Ishikawa (cell line): ENCODE measurements around the gene PKP1.

Source experiments
- CEBPB ChIP-seq: IDR thresholded peaks from 2 replicates; pipeline ENCODE4 v1.6.1; 2012
- CREB1 ChIP-seq: IDR thresholded peaks from 2 replicates; pipeline ENCODE4 v1.6.1; 2012; ENCODE audit warnings: low read depth
- EGR1 ChIP-seq: IDR thresholded peaks from 2 replicates; pipeline ENCODE4 v1.6.1; 2012
- EP300 ChIP-seq: IDR thresholded peaks from 2 replicates; pipeline ENCODE4 v1.6.1; 2012; ENCODE audit warnings: borderline replicate concordance
- FOXM1 ChIP-seq: IDR thresholded peaks from 2 replicates; pipeline ENCODE4 v1.6.1; 2012; ENCODE audit warnings: low read depth, borderline replicate concordance
- MAX ChIP-seq: IDR thresholded peaks from 2 replicates; pipeline ENCODE4 v1.6.1; 2012
- NFIC ChIP-seq: IDR thresholded peaks from 2 replicates; pipeline ENCODE4 v1.6.1; 2012
- RAD21 ChIP-seq: IDR thresholded peaks from 2 replicates; pipeline ENCODE4 v1.6.1; 2012; ENCODE audit warnings: low read depth
- TAF1 ChIP-seq: IDR thresholded peaks from 2 replicates; pipeline ENCODE4 v1.6.1; 2012; ENCODE audit warnings: low read depth, mild to moderate bottlenecking
- TCF12 ChIP-seq: IDR thresholded peaks from 2 replicates; pipeline ENCODE4 v1.6.1; 2012; ENCODE audit warnings: low read depth
- TEAD4 ChIP-seq: IDR thresholded peaks from 2 replicates; pipeline ENCODE4 v1.6.1; 2012
- USF1 ChIP-seq: IDR thresholded peaks from 2 replicates; pipeline ENCODE4 v1.6.1; 2012
- YY1 ChIP-seq: IDR thresholded peaks from 2 replicates; pipeline ENCODE4 v1.6.1; 2012; ENCODE audit warnings: low read depth
- ZBTB7A ChIP-seq: IDR thresholded peaks from 2 replicates; pipeline ENCODE4 v1.6.1; 2012; ENCODE audit warnings: low read depth
- TF ChIP-seq, protein P1 (sequence below): IDR thresholded peaks from 2 replicates; pipeline ENCODE4 v1.6.1; 2012; ENCODE audit warnings: low read depth, mild to moderate bottlenecking

PKP1 gene

GRCh38 chr1:201259476-201260235, 23.6 kb upstream of the PKP1 start:
- TF ChIP-seq CEBPB (no peak), EP300 (no peak), TEAD4 (no peak), TAF1 (no peak), ZBTB7A (no peak), CREB1 (no peak), YY1 (no peak), NFIC (no peak), FOXM1 (no peak), MAX (no peak), RAD21 (no peak), USF1 (no peak), EGR1 (no peak), TCF12 (no peak)
- TF ChIP-seq, protein P1, sequence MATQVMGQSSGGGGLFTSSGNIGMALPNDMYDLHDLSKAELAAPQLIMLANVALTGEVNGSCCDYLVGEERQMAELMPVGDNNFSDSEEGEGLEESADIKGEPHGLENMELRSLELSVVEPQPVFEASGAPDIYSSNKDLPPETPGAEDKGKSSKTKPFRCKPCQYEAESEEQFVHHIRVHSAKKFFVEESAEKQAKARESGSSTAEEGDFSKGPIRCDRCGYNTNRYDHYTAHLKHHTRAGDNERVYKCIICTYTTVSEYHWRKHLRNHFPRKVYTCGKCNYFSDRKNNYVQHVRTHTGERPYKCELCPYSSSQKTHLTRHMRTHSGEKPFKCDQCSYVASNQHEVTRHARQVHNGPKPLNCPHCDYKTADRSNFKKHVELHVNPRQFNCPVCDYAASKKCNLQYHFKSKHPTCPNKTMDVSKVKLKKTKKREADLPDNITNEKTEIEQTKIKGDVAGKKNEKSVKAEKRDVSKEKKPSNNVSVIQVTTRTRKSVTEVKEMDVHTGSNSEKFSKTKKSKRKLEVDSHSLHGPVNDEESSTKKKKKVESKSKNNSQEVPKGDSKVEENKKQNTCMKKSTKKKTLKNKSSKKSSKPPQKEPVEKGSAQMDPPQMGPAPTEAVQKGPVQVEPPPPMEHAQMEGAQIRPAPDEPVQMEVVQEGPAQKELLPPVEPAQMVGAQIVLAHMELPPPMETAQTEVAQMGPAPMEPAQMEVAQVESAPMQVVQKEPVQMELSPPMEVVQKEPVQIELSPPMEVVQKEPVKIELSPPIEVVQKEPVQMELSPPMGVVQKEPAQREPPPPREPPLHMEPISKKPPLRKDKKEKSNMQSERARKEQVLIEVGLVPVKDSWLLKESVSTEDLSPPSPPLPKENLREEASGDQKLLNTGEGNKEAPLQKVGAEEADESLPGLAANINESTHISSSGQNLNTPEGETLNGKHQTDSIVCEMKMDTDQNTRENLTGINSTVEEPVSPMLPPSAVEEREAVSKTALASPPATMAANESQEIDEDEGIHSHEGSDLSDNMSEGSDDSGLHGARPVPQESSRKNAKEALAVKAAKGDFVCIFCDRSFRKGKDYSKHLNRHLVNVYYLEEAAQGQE, result no peak

DNA sequence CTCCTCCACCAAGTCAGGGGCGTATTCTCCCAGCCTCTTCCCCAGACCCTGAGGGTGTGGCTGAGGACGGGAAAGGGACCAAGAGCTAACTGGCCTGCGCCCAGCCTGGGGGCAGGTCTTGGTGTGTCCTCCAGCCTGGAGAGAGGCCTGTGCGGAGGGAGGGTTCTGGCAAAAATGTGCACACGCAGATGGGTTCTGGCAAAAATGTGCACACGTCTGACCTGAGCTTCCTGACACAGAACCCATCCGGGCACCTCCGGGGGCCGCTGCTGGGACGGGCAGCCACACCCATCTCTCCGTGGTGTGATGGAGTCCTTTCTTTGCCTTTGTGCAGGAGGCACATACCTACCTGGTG, 23.1 kb upstream of the PKP1 start:
- TF ChIP-seq ZBTB7A (no peak), TEAD4 (no peak), NFIC (no peak), TAF1 (no peak), EGR1 (no peak), FOXM1 (no peak), EP300 (no peak), USF1 (no peak), YY1 (no peak), CREB1 (no peak), TCF12 (no peak), MAX (no peak), RAD21 (no peak), CEBPB (no peak)
- TF ChIP-seq, protein P1, result no peak

- no peak for TF ChIP-seq EP300
- TF ChIP-seq TCF12, result no peak
- TF ChIP-seq RAD21, result no peak
- no peak for TF ChIP-seq TEAD4
- no peak for TF ChIP-seq CEBPB
- no peak for TF ChIP-seq FOXM1
- TF ChIP-seq YY1, result no peak
- no peak for TF ChIP-seq USF1
- TF ChIP-seq MAX, result no peak
- no peak for TF ChIP-seq EGR1
- TF ChIP-seq CREB1, result no peak
- TF ChIP-seq TAF1, result no peak
- no peak for TF ChIP-seq ZBTB7A
- TF ChIP-seq, protein P1, result no peak
- TF ChIP-seq NFIC, result no peak
These were observed 22.5 kb upstream of the PKP1 start for GRCh38 chr1:201260648-201261311.
